GM23338 (cell line): ENCODE results near the gene PERCC1. TPM values are rescaled to one million over a fixed set of nuclear protein-coding genes. Genes with fewer than 3 reads are reported as not detected.

ENCODE experiments used
- ATAC-seq: fragments of 200-7000 bp; cut with Tn5 transposase; 3 replicates; pipeline ENCODE4 v1.9.1; 2020
- DNase-seq: peaks from one replicate; pipeline ENCODE4 v3.0.0-alpha.2; 2015; ENCODE audit warnings: low spot score
- H2AFZ ChIP-seq: fragments of 200-600 bp; sonication (generic); 2 replicates; pipeline ENCODE4 v1.8.0; 2016; ENCODE audit warnings: antibody characterized with exemption, mild to moderate bottlenecking, moderate library complexity
- H3F3A ChIP-seq: fragments of 200-600 bp; sonication (generic); replicated peaks from 2 replicates; pipeline ENCODE4 v1.8.0; 2017; ENCODE audit warnings: antibody characterized with exemption, mixed run types, low read depth
- H3K27ac ChIP-seq: fragments of 200-600 bp; sonication (generic); 2 replicates; pipeline ENCODE4 v1.6.1; 2016; ENCODE audit warnings: low read depth
- H3K27me3 ChIP-seq: fragments of 200-600 bp; sonication (generic); 2 replicates; pipeline ENCODE4 v1.8.0; 2016; ENCODE audit warnings: mild to moderate bottlenecking, mixed run types, moderate library complexity; ENCODE audit not compliant: insufficient read depth
- H3K36me3 ChIP-seq: fragments of 200-600 bp; sonication (generic); 2 replicates; pipeline ENCODE4 v1.8.0; 2016; ENCODE audit warnings: mild to moderate bottlenecking; ENCODE audit not compliant: insufficient read depth
- H3K4me1 ChIP-seq: fragments of 200-600 bp; sonication (generic); 2 replicates; pipeline ENCODE4 v1.8.0; 2016; ENCODE audit warnings: mild to moderate bottlenecking, moderate library complexity; ENCODE audit not compliant: insufficient read depth
- H3K4me2 ChIP-seq: fragments of 200-600 bp; sonication (generic); 2 replicates; pipeline ENCODE4 v1.7.1; 2017; ENCODE audit warnings: mixed run types
- H3K4me3 ChIP-seq: fragments of 200-600 bp; sonication (generic); 2 replicates; pipeline ENCODE4 v1.6.1; 2016; ENCODE audit warnings: mixed run types
- H3K79me2 ChIP-seq: fragments of 200-600 bp; sonication (generic); replicated peaks from 2 replicates; pipeline ENCODE4 v1.8.0; 2017; ENCODE audit warnings: mild to moderate bottlenecking; ENCODE audit not compliant: insufficient read depth
- H3K9me2 ChIP-seq: fragments of 200-600 bp; sonication (generic); 2 replicates; pipeline ENCODE4 v1.8.0; 2017; ENCODE audit not compliant: insufficient read depth
- H4K20me1 ChIP-seq: fragments of 200-600 bp; sonication (generic); replicated peaks from 2 replicates; pipeline ENCODE4 v1.8.0; 2017; ENCODE audit warnings: mild to moderate bottlenecking; ENCODE audit not compliant: insufficient read depth
- H3K27ac Mint-ChIP-seq: 2 replicates; pipeline ENCODE4 v1.8.0; 2020; ENCODE audit warnings: inconsistent platforms, mild to moderate bottlenecking, moderate library complexity, mixed read lengths
- H3K27me3 Mint-ChIP-seq: 3 replicates; pipeline ENCODE4 v1.8.0; 2022; ENCODE audit warnings: low read depth, mild to moderate bottlenecking, moderate library complexity, mixed read lengths, inconsistent platforms; ENCODE audit not compliant: insufficient read depth, poor library complexity
- H3K36me3 Mint-ChIP-seq: 3 replicates; pipeline ENCODE4 v1.8.0; 2021; ENCODE audit warnings: low read depth, mild to moderate bottlenecking, inconsistent platforms, moderate library complexity, mixed read lengths
- H3K4me1 Mint-ChIP-seq: 3 replicates; pipeline ENCODE4 v1.8.0; 2020; ENCODE audit warnings: mild to moderate bottlenecking, inconsistent platforms, mixed read lengths
- H3K4me3 Mint-ChIP-seq: 3 replicates; pipeline ENCODE4 v1.8.0; 2021; ENCODE audit warnings: moderate library complexity, mild to moderate bottlenecking, inconsistent platforms, mixed read lengths
- H3K9me3 Mint-ChIP-seq: 3 replicates; pipeline ENCODE4 v1.8.0; 2020; ENCODE audit warnings: moderate library complexity, mild to moderate bottlenecking, inconsistent platforms, mixed read lengths
- CREB1 ChIP-seq: fragments of 250-450 bp; sonication (Bioruptor Pico); IDR thresholded peaks from 2 replicates; pipeline ENCODE4 v1.5.0; 2020; ENCODE audit warnings: low read depth, mild to moderate bottlenecking, moderate library complexity
- EZH2 ChIP-seq: fragments of 200-600 bp; sonication (generic); IDR thresholded peaks from one replicate; pipeline ENCODE4 v1.8.0; 2017; ENCODE audit warnings: antibody characterized with exemption, mild to moderate bottlenecking, low read depth; ENCODE audit not compliant: unreplicated experiment
- EZH2phosphoT487 ChIP-seq: fragments of 200-600 bp; sonication (generic); IDR thresholded peaks from one replicate; pipeline ENCODE4 v1.8.1; 2018; ENCODE audit warnings: antibody characterized with exemption; ENCODE audit not compliant: unreplicated experiment
- JUNB ChIP-seq: IDR thresholded peaks from one replicate; pipeline ENCODE4 v1.6.1; 2016; ENCODE audit warnings: antibody characterized with exemption; ENCODE audit not compliant: unreplicated experiment
- NANOG ChIP-seq: IDR thresholded peaks from 2 replicates; pipeline ENCODE4 v1.6.1; 2016; ENCODE audit warnings: antibody characterized with exemption, borderline replicate concordance
- POLR2AphosphoS5 ChIP-seq: IDR thresholded peaks from 2 replicates; pipeline ENCODE4 v1.6.1; 2016; ENCODE audit warnings: antibody characterized with exemption, low read depth
- STAT1 ChIP-seq: IDR thresholded peaks from one replicate; pipeline ENCODE4 v1.6.1; 2016; ENCODE audit warnings: antibody characterized with exemption; ENCODE audit not compliant: unreplicated experiment
- ZNF114 ChIP-seq: fragments of 250-450 bp; sonication (Bioruptor Pico); IDR thresholded peaks from 2 replicates; pipeline ENCODE4 v1.5.0; 2020; ENCODE audit warnings: mild to moderate bottlenecking, moderate library complexity
- ZNF331 ChIP-seq: fragments of 250-450 bp; sonication (Bioruptor Pico); IDR thresholded peaks from 2 replicates; pipeline ENCODE4 v1.5.0; 2020; ENCODE audit warnings: low read depth, mild to moderate bottlenecking, moderate library complexity
- polyA plus RNA-seq: library from polyadenylated mRNA; unstranded; fragments of >200 nt; fragmentation: Nextera tagmentation; extraction: Ambion mirVana; gene quantifications from 2 replicates; pipeline ENCODE4 v1.2.1, GENCODE V29; 2016
- total RNA-seq: library from RNA; depleted of rRNA; stranded (reverse); fragments of >200 nt; shearing (Covaris generic); gene quantifications from 2 replicates; pipeline ENCODE4 v1.2.3, GENCODE V29; 2014
- TF ChIP-seq, protein P1 (sequence below): IDR thresholded peaks from one replicate; pipeline ENCODE4 v1.6.1; 2018; ENCODE audit warnings: antibody characterized with exemption; ENCODE audit not compliant: unreplicated experiment
- TF ChIP-seq, protein P2 (sequence below): IDR thresholded peaks from 2 replicates; pipeline ENCODE4 v1.6.1; 2016; ENCODE audit warnings: antibody characterized with exemption
- TF ChIP-seq, protein P3 (sequence below), 2 experiments: fragments of 200-600 bp in 1 of 2; sonication (generic) in 1 of 2; conservative IDR thresholded peaks; 2 replicates each; pipeline versions ENCODE4 v1.5.1 to v1.6.1; 2016 to 2017; ENCODE audit warnings: antibody characterized with exemption in 2 of 2, low read depth in 2 of 2, mild to moderate bottlenecking in 2 of 2, moderate library complexity in 1 of 2
- TF ChIP-seq, protein P4 (sequence below): fragments of 250-450 bp; sonication (Bioruptor Pico); IDR thresholded peaks from 2 replicates; pipeline ENCODE4 v1.5.0; 2020; ENCODE audit warnings: mild to moderate bottlenecking, moderate library complexity

The PERCC1 gene
- total and polyA plus RNA-seq, 2 experiments from 2014 or later: not detected

GRCh38 chr16:1429631-1430030 lies 1.2 kb upstream of the PERCC1 start:
- H3K4me1 Mint-ChIP-seq: no peaks in the 10 kb centered on the region
- Histone ChIP-seq H3K4me3 (no peak overlapping the region), H3K4me1 (no peaks in the 10 kb centered on the region), H3K4me2 (no peak overlapping the region), H2AFZ (no peak overlapping the region), H4K20me1 (no peaks in the 10 kb centered on the region), H3F3A (no peaks in the 10 kb centered on the region), H3K36me3 (no peaks in the 10 kb centered on the region), H3K79me2 (no peaks in the 10 kb centered on the region), H3K27me3 (no peaks in the 10 kb centered on the region), H3K9me2 (no peaks in the 10 kb centered on the region), H3K27ac (no peak overlapping the region)
- TF ChIP-seq, protein P1, sequence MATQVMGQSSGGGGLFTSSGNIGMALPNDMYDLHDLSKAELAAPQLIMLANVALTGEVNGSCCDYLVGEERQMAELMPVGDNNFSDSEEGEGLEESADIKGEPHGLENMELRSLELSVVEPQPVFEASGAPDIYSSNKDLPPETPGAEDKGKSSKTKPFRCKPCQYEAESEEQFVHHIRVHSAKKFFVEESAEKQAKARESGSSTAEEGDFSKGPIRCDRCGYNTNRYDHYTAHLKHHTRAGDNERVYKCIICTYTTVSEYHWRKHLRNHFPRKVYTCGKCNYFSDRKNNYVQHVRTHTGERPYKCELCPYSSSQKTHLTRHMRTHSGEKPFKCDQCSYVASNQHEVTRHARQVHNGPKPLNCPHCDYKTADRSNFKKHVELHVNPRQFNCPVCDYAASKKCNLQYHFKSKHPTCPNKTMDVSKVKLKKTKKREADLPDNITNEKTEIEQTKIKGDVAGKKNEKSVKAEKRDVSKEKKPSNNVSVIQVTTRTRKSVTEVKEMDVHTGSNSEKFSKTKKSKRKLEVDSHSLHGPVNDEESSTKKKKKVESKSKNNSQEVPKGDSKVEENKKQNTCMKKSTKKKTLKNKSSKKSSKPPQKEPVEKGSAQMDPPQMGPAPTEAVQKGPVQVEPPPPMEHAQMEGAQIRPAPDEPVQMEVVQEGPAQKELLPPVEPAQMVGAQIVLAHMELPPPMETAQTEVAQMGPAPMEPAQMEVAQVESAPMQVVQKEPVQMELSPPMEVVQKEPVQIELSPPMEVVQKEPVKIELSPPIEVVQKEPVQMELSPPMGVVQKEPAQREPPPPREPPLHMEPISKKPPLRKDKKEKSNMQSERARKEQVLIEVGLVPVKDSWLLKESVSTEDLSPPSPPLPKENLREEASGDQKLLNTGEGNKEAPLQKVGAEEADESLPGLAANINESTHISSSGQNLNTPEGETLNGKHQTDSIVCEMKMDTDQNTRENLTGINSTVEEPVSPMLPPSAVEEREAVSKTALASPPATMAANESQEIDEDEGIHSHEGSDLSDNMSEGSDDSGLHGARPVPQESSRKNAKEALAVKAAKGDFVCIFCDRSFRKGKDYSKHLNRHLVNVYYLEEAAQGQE: no peak
- TF ChIP-seq NANOG (no peak), EZH2 (no peak), CREB1 (no peak), ZNF331 (CRISPR knock-in tag) (no peak), POLR2AphosphoS5 (no peak), STAT1 (no peak), JUNB (no peak), ZNF114 (CRISPR knock-in tag) (no peak), EZH2phosphoT487 (no peak)
- TF ChIP-seq, protein P2, sequence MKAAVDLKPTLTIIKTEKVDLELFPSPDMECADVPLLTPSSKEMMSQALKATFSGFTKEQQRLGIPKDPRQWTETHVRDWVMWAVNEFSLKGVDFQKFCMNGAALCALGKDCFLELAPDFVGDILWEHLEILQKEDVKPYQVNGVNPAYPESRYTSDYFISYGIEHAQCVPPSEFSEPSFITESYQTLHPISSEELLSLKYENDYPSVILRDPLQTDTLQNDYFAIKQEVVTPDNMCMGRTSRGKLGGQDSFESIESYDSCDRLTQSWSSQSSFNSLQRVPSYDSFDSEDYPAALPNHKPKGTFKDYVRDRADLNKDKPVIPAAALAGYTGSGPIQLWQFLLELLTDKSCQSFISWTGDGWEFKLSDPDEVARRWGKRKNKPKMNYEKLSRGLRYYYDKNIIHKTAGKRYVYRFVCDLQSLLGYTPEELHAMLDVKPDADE: no peak
- TF ChIP-seq, protein P3, sequence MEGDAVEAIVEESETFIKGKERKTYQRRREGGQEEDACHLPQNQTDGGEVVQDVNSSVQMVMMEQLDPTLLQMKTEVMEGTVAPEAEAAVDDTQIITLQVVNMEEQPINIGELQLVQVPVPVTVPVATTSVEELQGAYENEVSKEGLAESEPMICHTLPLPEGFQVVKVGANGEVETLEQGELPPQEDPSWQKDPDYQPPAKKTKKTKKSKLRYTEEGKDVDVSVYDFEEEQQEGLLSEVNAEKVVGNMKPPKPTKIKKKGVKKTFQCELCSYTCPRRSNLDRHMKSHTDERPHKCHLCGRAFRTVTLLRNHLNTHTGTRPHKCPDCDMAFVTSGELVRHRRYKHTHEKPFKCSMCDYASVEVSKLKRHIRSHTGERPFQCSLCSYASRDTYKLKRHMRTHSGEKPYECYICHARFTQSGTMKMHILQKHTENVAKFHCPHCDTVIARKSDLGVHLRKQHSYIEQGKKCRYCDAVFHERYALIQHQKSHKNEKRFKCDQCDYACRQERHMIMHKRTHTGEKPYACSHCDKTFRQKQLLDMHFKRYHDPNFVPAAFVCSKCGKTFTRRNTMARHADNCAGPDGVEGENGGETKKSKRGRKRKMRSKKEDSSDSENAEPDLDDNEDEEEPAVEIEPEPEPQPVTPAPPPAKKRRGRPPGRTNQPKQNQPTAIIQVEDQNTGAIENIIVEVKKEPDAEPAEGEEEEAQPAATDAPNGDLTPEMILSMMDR (conservative IDR thresholded peaks at IDR 0.05; ENCODE audit: low read depth in 2 of 2): no peak
- TF ChIP-seq, protein P4, sequence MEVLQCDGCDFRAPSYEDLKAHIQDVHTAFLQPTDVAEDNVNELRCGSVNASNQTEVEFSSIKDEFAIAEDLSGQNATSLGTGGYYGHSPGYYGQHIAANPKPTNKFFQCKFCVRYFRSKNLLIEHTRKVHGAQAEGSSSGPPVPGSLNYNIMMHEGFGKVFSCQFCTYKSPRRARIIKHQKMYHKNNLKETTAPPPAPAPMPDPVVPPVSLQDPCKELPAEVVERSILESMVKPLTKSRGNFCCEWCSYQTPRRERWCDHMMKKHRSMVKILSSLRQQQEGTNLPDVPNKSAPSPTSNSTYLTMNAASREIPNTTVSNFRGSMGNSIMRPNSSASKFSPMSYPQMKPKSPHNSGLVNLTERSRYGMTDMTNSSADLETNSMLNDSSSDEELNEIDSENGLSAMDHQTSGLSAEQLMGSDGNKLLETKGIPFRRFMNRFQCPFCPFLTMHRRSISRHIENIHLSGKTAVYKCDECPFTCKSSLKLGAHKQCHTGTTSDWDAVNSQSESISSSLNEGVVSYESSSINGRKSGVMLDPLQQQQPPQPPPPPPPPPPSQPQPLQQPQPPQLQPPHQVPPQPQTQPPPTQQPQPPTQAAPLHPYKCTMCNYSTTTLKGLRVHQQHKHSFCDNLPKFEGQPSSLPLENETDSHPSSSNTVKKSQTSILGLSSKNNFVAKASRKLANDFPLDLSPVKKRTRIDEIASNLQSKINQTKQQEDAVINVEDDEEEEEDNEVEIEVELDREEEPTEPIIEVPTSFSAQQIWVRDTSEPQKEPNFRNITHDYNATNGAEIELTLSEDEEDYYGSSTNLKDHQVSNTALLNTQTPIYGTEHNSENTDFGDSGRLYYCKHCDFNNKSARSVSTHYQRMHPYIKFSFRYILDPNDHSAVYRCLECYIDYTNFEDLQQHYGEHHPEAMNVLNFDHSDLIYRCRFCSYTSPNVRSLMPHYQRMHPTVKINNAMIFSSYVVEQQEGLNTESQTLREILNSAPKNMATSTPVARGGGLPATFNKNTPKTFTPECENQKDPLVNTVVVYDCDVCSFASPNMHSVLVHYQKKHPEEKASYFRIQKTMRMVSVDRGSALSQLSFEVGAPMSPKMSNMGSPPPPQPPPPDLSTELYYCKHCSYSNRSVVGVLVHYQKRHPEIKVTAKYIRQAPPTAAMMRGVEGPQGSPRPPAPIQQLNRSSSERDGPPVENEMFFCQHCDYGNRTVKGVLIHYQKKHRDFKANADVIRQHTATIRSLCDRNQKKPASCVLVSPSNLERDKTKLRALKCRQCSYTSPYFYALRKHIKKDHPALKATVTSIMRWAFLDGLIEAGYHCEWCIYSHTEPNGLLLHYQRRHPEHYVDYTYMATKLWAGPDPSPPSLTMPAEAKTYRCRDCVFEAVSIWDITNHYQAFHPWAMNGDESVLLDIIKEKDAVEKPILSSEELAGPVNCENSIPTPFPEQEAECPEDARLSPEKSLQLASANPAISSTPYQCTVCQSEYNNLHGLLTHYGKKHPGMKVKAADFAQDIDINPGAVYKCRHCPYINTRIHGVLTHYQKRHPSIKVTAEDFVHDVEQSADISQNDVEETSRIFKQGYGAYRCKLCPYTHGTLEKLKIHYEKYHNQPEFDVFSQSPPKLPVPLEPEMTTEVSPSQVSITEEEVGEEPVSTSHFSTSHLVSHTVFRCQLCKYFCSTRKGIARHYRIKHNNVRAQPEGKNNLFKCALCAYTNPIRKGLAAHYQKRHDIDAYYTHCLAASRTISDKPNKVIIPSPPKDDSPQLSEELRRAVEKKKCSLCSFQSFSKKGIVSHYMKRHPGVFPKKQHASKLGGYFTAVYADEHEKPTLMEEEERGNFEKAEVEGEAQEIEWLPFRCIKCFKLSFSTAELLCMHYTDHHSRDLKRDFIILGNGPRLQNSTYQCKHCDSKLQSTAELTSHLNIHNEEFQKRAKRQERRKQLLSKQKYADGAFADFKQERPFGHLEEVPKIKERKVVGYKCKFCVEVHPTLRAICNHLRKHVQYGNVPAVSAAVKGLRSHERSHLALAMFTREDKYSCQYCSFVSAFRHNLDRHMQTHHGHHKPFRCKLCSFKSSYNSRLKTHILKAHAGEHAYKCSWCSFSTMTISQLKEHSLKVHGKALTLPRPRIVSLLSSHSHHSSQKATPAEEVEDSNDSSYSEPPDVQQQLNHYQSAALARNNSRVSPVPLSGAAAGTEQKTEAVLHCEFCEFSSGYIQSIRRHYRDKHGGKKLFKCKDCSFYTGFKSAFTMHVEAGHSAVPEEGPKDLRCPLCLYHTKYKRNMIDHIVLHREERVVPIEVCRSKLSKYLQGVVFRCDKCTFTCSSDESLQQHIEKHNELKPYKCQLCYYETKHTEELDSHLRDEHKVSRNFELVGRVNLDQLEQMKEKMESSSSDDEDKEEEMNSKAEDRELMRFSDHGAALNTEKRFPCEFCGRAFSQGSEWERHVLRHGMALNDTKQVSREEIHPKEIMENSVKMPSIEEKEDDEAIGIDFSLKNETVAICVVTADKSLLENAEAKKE (CRISPR knock-in tag): no peak
- peaks cover 9% of the 10 kb centered on the region for H3K27me3 Mint-ChIP-seq
- H3K36me3 Mint-ChIP-seq: no peaks in the 10 kb centered on the region
- H3K27ac Mint-ChIP-seq: no peak overlapping the region; the same call in 1 of the 2 replicates
- DNase-seq (no peak), ATAC-seq (no peak)
- no peak overlapping the region for H3K4me3 Mint-ChIP-seq
- no peaks in the 10 kb centered on the region; the same call in 2 of the 3 replicates for H3K9me3 Mint-ChIP-seq
